Right renal pelvis (tissue), 4 donors: Measurements from ENCODE around the gene ZNF655. TPM values are rescaled to one million over a fixed set of nuclear protein-coding genes. Genes with fewer than 3 reads are reported as not detected.

ENCODE experiments used
- DNase-seq, 4 donors: peaks; one replicate each; pipeline ENCODE4 v3.0.0-alpha.2; 2013; ENCODE audit warnings: low read depth in 4 of 4, low spot score in 3 of 4, missing footprints in 1 of 4
- polyA plus RNA-seq, 4 donors: library from polyadenylated mRNA; unstranded; fragments of 120-200 nt; gene quantifications; one replicate each; pipeline ENCODE4 v1.2.1, GENCODE V29; 2013; ENCODE audit not compliant: insufficient read length in 4 of 4

The ZNF655 gene
- polyA plus RNA-seq, 4 donors: 65.7 to 81.6 (median 73.6) TPM

- no peak for DNase-seq
Measured at GRCh38 chr7:99601656-99602310, 43.3 kb downstream of the ZNF655 start.

- no peak for DNase-seq
Measured at GRCh38 chr7:99605527-99605926, 47.1 kb downstream of the ZNF655 start.

- no peak for DNase-seq
Measured at GRCh38 chr7:99606531-99606930, 48.1 kb downstream of the ZNF655 start.

GRCh38 chr7:99607548-99607947, 49.1 kb downstream of the ZNF655 start:
- DNase-seq: no peak

- DNase-seq: no peak
Measured at GRCh38 chr7:99614495-99614894, 56.1 kb downstream of the ZNF655 start.

GRCh38 chr7:99615989-99616358, 57.5 kb downstream of the ZNF655 start:
- DNase-seq: no peak

- DNase-seq: peak; percentile 88 to 92 (median 91)
Measured at GRCh38 chr7:99616359-99617191, 58.1 kb downstream of the ZNF655 start, which contains the start of gene ZSCAN25. Gene ZSCAN25, plus strand, starts transcription at chr7:99616946. Its CDS starts 2,661 bp downstream, at chr7:99619607.

- DNase-seq: no peak
Measured at GRCh38 chr7:99617192-99617781, 58.8 kb downstream of the ZNF655 start.

GRCh38 chr7:99618726-99619125, 60.3 kb downstream of the ZNF655 start:
- no peak for DNase-seq

- DNase-seq: no peak
Measured at GRCh38 chr7:99619571-99620130, 61.2 kb downstream of the ZNF655 start.

- no peak for DNase-seq
Measured at GRCh38 chr7:99621271-99621670, 62.8 kb downstream of the ZNF655 start.

GRCh38 chr7:99622596-99622995, 64.2 kb downstream of the ZNF655 start:
- DNase-seq: no peak

GRCh38 chr7:99623091-99623693, 64.8 kb downstream of the ZNF655 start:
- no peak for DNase-seq

GRCh38 chr7:99623702-99624447, 65.4 kb downstream of the ZNF655 start:
- DNase-seq: no peak

GRCh38 chr7:99624484-99624883, 66.0 kb downstream of the ZNF655 start:
- DNase-seq: no peak

- no peak for DNase-seq
Measured at GRCh38 chr7:99625321-99625720, 66.9 kb downstream of the ZNF655 start.

- DNase-seq: no peak
Measured at GRCh38 chr7:99625961-99626360, 67.5 kb downstream of the ZNF655 start.
